Calu3 (cell line): ENCODE data around the gene SULT1B1. TPM values are rescaled to one million over a fixed set of nuclear protein-coding genes. Genes with fewer than 3 reads are reported as not detected.

ENCODE experiments used
- BruUV-seq: library from RNA; stranded (reverse); fragments of 400-500 nt; replicated peaks from 2 replicates; lab custom pipeline; 2021; lab: Mats Ljungman, UMichigan
- CTCF ChIA-PET: fragments of 300-600 bp; sonication (Branson Sonifier 250); formaldehyde crosslinking; loops from one replicate; lab custom pipeline; 2022; ENCODE audit warnings: antibody characterized with exemption; lab: Charles Lee
- DNase-seq: peaks from one replicate; pipeline ENCODE4 v3.0.0; 2022
- H3K27ac Mint-ChIP-seq: one replicate; pipeline ENCODE4 v1.8.0; 2022; ENCODE audit warnings: mixed read lengths; ENCODE audit not compliant: unreplicated experiment
- H3K27me3 Mint-ChIP-seq: one replicate; pipeline ENCODE4 v1.8.0; 2022; ENCODE audit warnings: mixed read lengths; ENCODE audit not compliant: unreplicated experiment
- H3K36me3 Mint-ChIP-seq: one replicate; pipeline ENCODE4 v1.8.0; 2022; ENCODE audit warnings: mild to moderate bottlenecking, moderate library complexity, mixed read lengths; ENCODE audit not compliant: insufficient read depth, unreplicated experiment
- H3K4me1 Mint-ChIP-seq: one replicate; pipeline ENCODE4 v1.8.0; 2022; ENCODE audit warnings: mild to moderate bottlenecking, low read depth, mixed read lengths; ENCODE audit not compliant: unreplicated experiment
- H3K4me3 Mint-ChIP-seq: one replicate; pipeline ENCODE4 v1.8.0; 2022; ENCODE audit warnings: mild to moderate bottlenecking, low read depth, moderate library complexity, mixed read lengths; ENCODE audit not compliant: unreplicated experiment
- H3K9me3 Mint-ChIP-seq: one replicate; pipeline ENCODE4 v1.8.0; 2022; ENCODE audit warnings: low read depth, mixed read lengths; ENCODE audit not compliant: unreplicated experiment
- CTCF ChIP-seq: fragments of 200-600 bp; IDR thresholded peaks from one replicate; pipeline ENCODE4 v1.8.0; 2022; ENCODE audit warnings: antibody characterized with exemption; ENCODE audit not compliant: unreplicated experiment
- intact Hi-C: fragments of 100-400 bp; cut with micrococcal nuclease; formaldehyde crosslinking; loops from one replicate; pipeline ENCODE4 v1.10.0; 2022; ENCODE audit not compliant: unreplicated experiment
- total RNA-seq: library from RNA; stranded (reverse); gene quantifications from 2 replicates; pipeline ENCODE4 v1.2.3, GENCODE V29; 2022

The SULT1B1 gene
- total RNA-seq, 1 experiment from 2014 or later: 0.26 TPM

- BruUV-seq: no TSS peak
- CTCF ChIA-PET: no interaction called here
- peaks cover 11% of the 10 kb centered on the region for H3K4me1 Mint-ChIP-seq
- intact Hi-C loops: no loop called here
- no peaks in the 10 kb centered on the region for H3K9me3 Mint-ChIP-seq
- H3K36me3 Mint-ChIP-seq: no peaks in the 10 kb centered on the region
- no peak for TF ChIP-seq CTCF
- no peaks in the 10 kb centered on the region for H3K27me3 Mint-ChIP-seq
- DNase-seq: no peak
- H3K27ac Mint-ChIP-seq: no peak overlapping the region
- no peak overlapping the region for H3K4me3 Mint-ChIP-seq
Observed at GRCh38 chr4:69743476-69744156, 16.8 kb downstream of the SULT1B1 start.

- DNase-seq: no peak
- intact Hi-C loops: no loop called here
- CTCF ChIA-PET: no interaction called here
- no peaks in the 10 kb centered on the region for H3K36me3 Mint-ChIP-seq
- no peak overlapping the region for H3K27ac Mint-ChIP-seq
- no peak overlapping the region for H3K4me3 Mint-ChIP-seq
- no peak for TF ChIP-seq CTCF
- no peaks in the 10 kb centered on the region for H3K9me3 Mint-ChIP-seq
- peaks cover 1% of the 10 kb centered on the region for H3K4me1 Mint-ChIP-seq
- H3K27me3 Mint-ChIP-seq: no peaks in the 10 kb centered on the region
- no TSS peak for BruUV-seq
Observed at GRCh38 chr4:69742596-69742995, 17.8 kb downstream of the SULT1B1 start.

GRCh38 chr4:69738872-69739271, 21.5 kb downstream of the SULT1B1 start:
- no peaks in the 10 kb centered on the region for H3K27me3 Mint-ChIP-seq
- no peak overlapping the region for H3K27ac Mint-ChIP-seq
- TF ChIP-seq CTCF: no peak
- H3K36me3 Mint-ChIP-seq: no peaks in the 10 kb centered on the region
- CTCF ChIA-PET: no interaction called here
- DNase-seq: no peak
- intact Hi-C loops: no loop called here
- no peak overlapping the region for H3K4me3 Mint-ChIP-seq
- H3K4me1 Mint-ChIP-seq: no peaks in the 10 kb centered on the region
- H3K9me3 Mint-ChIP-seq: no peaks in the 10 kb centered on the region
- no TSS peak for BruUV-seq

- CTCF ChIA-PET: interaction anchor here (0.8 kb wide), 1 partner anchor 31 kb away, joined by 5 read pairs; no protein-coding TSS in a partner anchor
- no peaks in the 10 kb centered on the region for H3K9me3 Mint-ChIP-seq
- TF ChIP-seq CTCF: no peak
- H3K27me3 Mint-ChIP-seq: no peaks in the 10 kb centered on the region
- no TSS peak for BruUV-seq
- no peak for DNase-seq
- H3K4me1 Mint-ChIP-seq: no peaks in the 10 kb centered on the region
- no peaks in the 10 kb centered on the region for H3K36me3 Mint-ChIP-seq
- no peak overlapping the region for H3K27ac Mint-ChIP-seq
- H3K4me3 Mint-ChIP-seq: no peak overlapping the region
- intact Hi-C loops: no loop called here
Observed at GRCh38 chr4:69735119-69735518, 25.3 kb downstream of the SULT1B1 start.
